Cardiac muscle cell (in vitro differentiated cells and primary cell): ENCODE results near the gene NR6A1. TPM values are rescaled to one million over a fixed set of nuclear protein-coding genes. Genes with fewer than 3 reads are reported as not detected.

Experiments
- DNase-seq, 2 donors: peaks; one replicate each; pipeline versions ENCODE4 v3.0.0 to v3.0.0-alpha.2; 2010 to 2017; ENCODE audit warnings: low read depth in 1 of 2, low spot score in 1 of 2
- H3K27ac ChIP-seq: fragments of 200-600 bp; sonication (generic); 2 replicates; pipeline ENCODE4 v1.5.1; 2016
- H3K27me3 ChIP-seq: fragments of 200-600 bp; sonication (generic); 2 replicates; pipeline ENCODE4 v1.6.0; 2016; ENCODE audit warnings: control low read depth
- H3K36me3 ChIP-seq: fragments of 200-600 bp; sonication (generic); 2 replicates; pipeline ENCODE4 v1.5.1; 2016; ENCODE audit warnings: control low read depth
- H3K4me1 ChIP-seq: fragments of 200-600 bp; sonication (generic); 2 replicates; pipeline ENCODE4 v1.8.1; 2017; ENCODE audit warnings: low read depth, mild to moderate bottlenecking, mixed run types
- H3K4me3 ChIP-seq: fragments of 200-600 bp; sonication (generic); 2 replicates; pipeline ENCODE4 v1.5.1; 2016; ENCODE audit warnings: mild to moderate bottlenecking
- H3K9me3 ChIP-seq: fragments of 200-600 bp; sonication (generic); 2 replicates; pipeline ENCODE4 v1.5.1; 2017; ENCODE audit warnings: low read depth, mild to moderate bottlenecking, control low read depth
- polyA plus RNA-seq: library from polyadenylated mRNA; unstranded; fragments of >200 nt; fragmentation: Nextera tagmentation; extraction: Ambion mirVana; gene quantifications from 2 replicates; pipeline ENCODE4 v1.2.1, GENCODE V29; 2016
- total RNA-seq: library from RNA; depleted of rRNA; stranded (reverse); fragments of >200 nt; gene quantifications from 2 replicates; pipeline ENCODE4 v1.2.3, GENCODE V29; 2016
- TF ChIP-seq, protein P1 (sequence below): IDR thresholded peaks from 2 replicates; pipeline ENCODE4 v1.5.1; 2012; ENCODE audit warnings: low read depth, mild to moderate bottlenecking, low read length

The NR6A1 gene
- total and polyA plus RNA-seq, 2 experiments from 2014 or later = 3.2 to 19.8 TPM

DNA sequence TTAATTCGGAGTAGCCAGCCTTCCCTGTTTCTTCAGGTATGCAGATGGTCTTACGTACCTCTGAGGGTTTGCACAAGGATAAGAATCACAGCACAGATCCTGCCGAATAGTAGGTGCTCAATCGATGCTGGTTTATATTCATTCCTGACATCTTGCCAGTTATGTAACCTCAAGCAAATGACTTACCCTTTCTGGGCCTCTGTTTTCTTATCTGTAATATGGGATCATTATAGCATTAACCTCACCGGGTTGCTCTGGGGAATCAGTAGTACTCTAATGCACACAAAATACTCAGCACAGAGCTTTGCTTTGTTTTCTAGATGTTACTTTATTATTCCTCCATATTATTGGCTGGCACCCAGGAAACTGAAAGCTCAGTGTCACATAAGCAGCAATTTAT is 256.2 kb downstream of the NR6A1 start:
- Histone ChIP-seq H3K27ac (no peak overlapping the region), H3K4me1 (peaks cover 14% of the 10 kb centered on the region), H3K4me3 (no peak overlapping the region), H3K9me3 (no peaks in the 10 kb centered on the region), H3K36me3 (no peaks in the 10 kb centered on the region), H3K27me3 (no peaks in the 10 kb centered on the region)
- DNase-seq = no peak
- TF ChIP-seq, protein P1, sequence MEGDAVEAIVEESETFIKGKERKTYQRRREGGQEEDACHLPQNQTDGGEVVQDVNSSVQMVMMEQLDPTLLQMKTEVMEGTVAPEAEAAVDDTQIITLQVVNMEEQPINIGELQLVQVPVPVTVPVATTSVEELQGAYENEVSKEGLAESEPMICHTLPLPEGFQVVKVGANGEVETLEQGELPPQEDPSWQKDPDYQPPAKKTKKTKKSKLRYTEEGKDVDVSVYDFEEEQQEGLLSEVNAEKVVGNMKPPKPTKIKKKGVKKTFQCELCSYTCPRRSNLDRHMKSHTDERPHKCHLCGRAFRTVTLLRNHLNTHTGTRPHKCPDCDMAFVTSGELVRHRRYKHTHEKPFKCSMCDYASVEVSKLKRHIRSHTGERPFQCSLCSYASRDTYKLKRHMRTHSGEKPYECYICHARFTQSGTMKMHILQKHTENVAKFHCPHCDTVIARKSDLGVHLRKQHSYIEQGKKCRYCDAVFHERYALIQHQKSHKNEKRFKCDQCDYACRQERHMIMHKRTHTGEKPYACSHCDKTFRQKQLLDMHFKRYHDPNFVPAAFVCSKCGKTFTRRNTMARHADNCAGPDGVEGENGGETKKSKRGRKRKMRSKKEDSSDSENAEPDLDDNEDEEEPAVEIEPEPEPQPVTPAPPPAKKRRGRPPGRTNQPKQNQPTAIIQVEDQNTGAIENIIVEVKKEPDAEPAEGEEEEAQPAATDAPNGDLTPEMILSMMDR = no peak

DNA sequence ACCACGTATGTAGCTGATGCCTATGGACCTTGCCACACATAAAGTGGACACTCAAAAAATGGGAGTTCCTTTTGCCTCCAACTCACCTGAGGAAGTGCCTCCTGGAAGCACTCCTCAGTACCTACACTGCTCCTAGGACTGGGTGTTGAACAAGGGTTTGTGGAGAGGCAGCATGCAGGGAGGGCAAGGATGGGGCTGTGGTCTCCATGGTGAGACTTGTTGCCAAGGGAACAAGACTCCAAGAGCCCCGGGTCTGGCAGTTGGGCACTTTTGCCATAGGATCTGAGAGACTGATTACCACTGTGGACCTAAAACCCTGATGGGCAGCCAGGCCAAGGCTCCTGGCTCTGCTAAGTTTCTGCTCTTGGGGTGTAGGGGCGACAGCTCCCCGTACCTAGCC is 257.0 kb downstream of the NR6A1 start:
- no peaks in the 10 kb centered on the region for H3K27me3 ChIP-seq
- H3K27ac ChIP-seq = no peak overlapping the region
- H3K9me3 ChIP-seq = no peaks in the 10 kb centered on the region
- H3K4me3 ChIP-seq = no peak overlapping the region
- DNase-seq = no peak
- no peaks in the 10 kb centered on the region for H3K36me3 ChIP-seq
- H3K4me1 ChIP-seq = peaks cover 14% of the 10 kb centered on the region
- TF ChIP-seq, protein P1 = no peak

DNA sequence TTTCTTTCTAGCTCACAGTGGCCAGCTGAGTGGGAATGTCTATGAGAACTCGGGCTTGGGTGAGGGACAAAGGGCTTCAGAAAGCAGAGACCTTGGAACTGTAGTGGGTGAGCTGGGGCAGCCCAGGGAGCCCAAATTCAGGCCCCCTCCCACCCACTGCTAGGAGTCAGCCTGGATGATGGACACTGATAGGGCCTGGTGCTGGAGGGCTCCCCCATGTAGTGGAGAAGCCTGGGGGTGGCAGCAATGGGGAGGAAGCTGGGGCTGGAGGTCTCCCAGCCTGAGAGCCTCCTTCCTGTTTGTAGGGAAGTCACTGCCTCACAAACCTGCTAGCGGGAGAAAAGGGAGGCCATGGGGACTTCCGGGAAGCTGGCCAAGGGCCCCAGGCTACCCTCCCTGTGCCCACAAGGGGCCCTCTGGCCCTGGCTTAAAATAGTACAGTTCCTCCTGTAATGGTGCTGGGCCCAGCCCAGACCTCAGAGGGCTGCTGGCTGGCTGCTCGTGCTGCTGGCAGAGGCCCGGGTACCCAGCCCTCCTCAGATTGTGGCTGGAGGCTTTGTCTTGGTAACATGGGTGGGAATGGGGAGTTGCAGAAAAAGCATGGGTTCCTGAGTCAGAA is 257.6 kb downstream of the NR6A1 start:
- TF ChIP-seq, protein P1 = no peak
- Histone ChIP-seq H3K27me3 (no peaks in the 10 kb centered on the region), H3K27ac (no peak overlapping the region), H3K9me3 (no peaks in the 10 kb centered on the region), H3K4me1 (peaks cover 14% of the 10 kb centered on the region), H3K36me3 (no peaks in the 10 kb centered on the region), H3K4me3 (no peak overlapping the region)
- DNase-seq = no peak

DNA sequence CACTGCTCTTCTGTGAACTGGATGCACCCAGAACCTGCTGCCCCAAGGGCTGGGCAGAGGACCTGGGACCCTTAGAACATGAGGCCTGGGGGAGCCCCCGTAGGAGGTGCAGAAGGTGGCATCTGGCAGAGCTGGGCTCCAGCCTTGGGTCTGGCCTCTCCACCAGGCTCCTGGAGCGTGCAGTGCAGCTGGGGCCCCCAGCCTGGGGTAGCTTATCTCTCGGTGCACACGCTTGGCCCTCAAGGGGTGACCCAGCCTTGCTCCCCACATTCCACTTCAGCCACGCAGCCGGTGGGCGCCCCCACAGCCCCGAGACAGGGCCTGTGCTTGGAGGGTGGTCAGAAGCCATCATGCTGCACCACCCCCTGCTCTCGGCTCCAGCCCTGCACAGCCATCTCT is 258.3 kb downstream of the NR6A1 start:
- no peak overlapping the region for H3K4me3 ChIP-seq
- DNase-seq = no peak
- H3K4me1 ChIP-seq = peaks cover 14% of the 10 kb centered on the region
- TF ChIP-seq, protein P1 = no peak
- H3K27me3 ChIP-seq = no peaks in the 10 kb centered on the region
- H3K27ac ChIP-seq = no peak overlapping the region
- no peaks in the 10 kb centered on the region for H3K9me3 ChIP-seq
- no peaks in the 10 kb centered on the region for H3K36me3 ChIP-seq

DNA sequence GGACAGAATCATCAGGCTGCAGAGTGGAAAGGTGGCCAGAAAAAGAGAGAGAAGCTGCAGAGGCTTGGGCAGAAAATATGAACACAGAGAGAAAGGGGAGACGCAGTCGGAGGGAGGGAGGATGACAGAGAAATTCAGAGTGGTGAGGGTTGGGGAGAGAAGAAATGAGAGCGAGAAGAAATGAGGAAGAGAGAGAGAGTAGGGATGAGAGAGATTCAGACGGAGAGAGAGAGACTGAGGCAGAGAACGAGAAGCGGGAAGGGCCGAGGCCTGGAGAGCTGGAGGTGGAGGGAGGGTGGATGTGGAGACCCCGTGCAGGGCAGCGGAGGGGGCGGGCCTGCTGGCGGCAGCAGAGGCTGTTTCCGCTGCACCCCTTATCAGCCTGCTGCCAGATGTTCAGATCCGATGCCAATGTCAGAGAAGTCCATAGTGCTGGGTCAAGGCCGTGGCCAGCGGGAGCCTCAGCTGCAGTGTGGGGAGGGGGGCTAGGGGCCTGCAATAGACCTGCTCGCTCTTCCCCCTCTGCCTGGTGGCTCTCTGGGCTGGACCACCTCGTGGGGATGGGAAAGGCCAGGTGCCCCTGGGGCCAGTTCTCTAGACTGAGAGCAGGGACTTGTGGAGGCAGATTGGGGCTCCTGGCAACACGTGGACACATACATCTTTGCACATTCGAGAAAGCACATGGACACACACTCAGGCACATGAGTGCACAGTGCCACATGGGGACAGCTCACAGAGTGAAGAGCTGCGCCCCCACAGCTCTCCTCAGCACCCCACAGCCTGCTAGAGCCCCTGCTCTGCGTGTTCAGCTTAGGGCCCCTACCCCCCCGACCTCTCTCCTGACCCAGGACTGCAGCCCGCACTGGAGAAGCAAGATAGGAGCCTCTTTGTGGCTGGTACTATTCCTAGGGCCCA is 259.0 kb downstream of the NR6A1 start:
- peak in 1 of 2 donors; percentile 24 for DNase-seq
- Histone ChIP-seq H3K4me3 (no peak overlapping the region), H3K4me1 (peaks cover 14% of the 10 kb centered on the region), H3K9me3 (no peaks in the 10 kb centered on the region), H3K27ac (no peak overlapping the region), H3K36me3 (no peaks in the 10 kb centered on the region), H3K27me3 (no peaks in the 10 kb centered on the region)
- TF ChIP-seq, protein P1 = no peak
